Ascending aorta (tissue), 2 donors: ENCODE data around the gene CFAP52. TPM values are rescaled to one million over a fixed set of nuclear protein-coding genes. Genes with fewer than 3 reads are reported as not detected.
"Not testable (repeated sequence)": the region's sequence is repeated elsewhere in the genome, so short reads cannot be mapped to it uniquely, and the experiment has no call there.

Experiments used
- DNase-seq, 2 donors: peaks; one replicate each; pipeline ENCODE4 v3.0.0-alpha.2; 2019; ENCODE audit warnings: low spot score in 2 of 2
- H3K27ac ChIP-seq, 2 donors: fragments of 200-600 bp; sonication (generic); one replicate each; pipeline ENCODE4 v1.5.1; 2016 to 2017; ENCODE audit warnings: mild to moderate bottlenecking in 1 of 2
- H3K27me3 ChIP-seq: fragments of 200-600 bp; sonication (generic); one replicate; pipeline ENCODE4 v1.5.1; 2017
- H3K36me3 ChIP-seq, 2 donors: fragments of 200-600 bp; sonication (generic); one replicate each; pipeline ENCODE4 v1.5.1; 2016
- H3K4me1 ChIP-seq, 2 donors: fragments of 200-600 bp; sonication (generic); one replicate each; pipeline ENCODE4 v1.5.1; 2016 to 2017; ENCODE audit warnings: mild to moderate bottlenecking in 1 of 2
- H3K4me3 ChIP-seq, 2 donors: fragments of 200-600 bp; sonication (generic); one replicate each; pipeline ENCODE4 v1.5.1; 2016 to 2017; ENCODE audit warnings: mild to moderate bottlenecking in 1 of 2
- H3K9me3 ChIP-seq, 2 donors: fragments of 200-600 bp; sonication (generic); one replicate each; pipeline ENCODE4 v1.5.1; 2016
- CTCF ChIP-seq, 3 experiments: fragments of 200-600 bp in 2 of 3; fragments of 450-650 bp in 1 of 3; sonication (generic) in 2 of 3; IDR thresholded peaks; one replicate each; pipeline ENCODE4 v1.5.1; 2016 to 2019; ENCODE audit warnings: antibody characterized with exemption in 3 of 3, mild to moderate bottlenecking in 1 of 3, moderate library complexity in 1 of 3
- intact Hi-C: fragments of 100-400 bp; cut with DNase I; formaldehyde crosslinking; loops from one replicate; pipeline ENCODE4 v1.15.1; 2023
- total RNA-seq: library from RNA; depleted of rRNA; stranded (reverse); fragments of >200 nt; gene quantifications from one replicate; pipeline ENCODE4 v1.1.0, GENCODE V29; 2016

Gene CFAP52
- total RNA-seq, 1 donor from 2014 or later, result not detected

DNA sequence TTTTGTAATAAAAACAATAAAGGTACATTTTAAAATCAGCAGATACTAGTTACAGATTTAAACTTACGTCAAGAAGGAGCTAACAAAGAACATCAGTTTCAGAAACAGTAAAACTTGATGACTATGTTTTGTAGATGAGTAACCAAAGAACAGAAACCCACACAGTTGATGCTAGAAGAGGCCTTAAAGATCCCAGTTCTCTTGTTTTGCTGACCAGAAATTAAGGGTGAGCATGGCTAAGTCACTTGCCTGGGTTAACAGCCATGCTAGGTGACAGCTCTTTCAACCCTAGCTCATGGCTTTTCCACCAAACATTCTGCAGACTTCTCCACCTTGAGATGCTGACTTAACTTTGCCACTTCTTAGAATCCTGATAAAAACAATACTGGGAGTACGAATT, 27.2 kb upstream of the CFAP52 start:
- Histone ChIP-seq H3K4me3 (no peak overlapping the region), H3K36me3 (peaks cover 3 to 9% of the 10 kb centered on the region in 2 donors), H3K4me1 (no peaks in the 10 kb centered on the region), H3K27ac (no peak overlapping the region), H3K27me3 (no peaks in the 10 kb centered on the region), H3K9me3 (no peaks in the 10 kb centered on the region)
- intact Hi-C loops, result no loop called here
- no peak for DNase-seq
- no peak for TF ChIP-seq CTCF (IDR thresholded peaks at IDR 0.05)

DNA sequence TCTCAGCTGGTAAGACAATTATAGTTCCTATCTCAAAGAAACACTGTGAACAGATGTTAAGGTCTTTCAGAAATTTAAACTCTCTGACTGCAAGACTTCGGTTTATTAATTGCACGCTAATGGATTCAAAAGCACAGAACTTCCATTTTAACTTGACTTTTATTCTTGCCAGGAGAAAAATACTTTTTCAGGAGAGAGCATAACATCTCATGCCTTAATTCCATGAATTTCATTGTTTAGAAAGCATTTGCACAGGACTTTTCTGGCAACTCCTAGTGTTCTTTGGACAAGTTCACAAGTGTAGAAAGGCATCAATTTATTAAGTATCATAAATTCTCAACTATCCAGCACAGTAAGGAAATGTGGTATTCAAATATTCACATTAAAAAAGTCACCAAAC, 23.3 kb upstream of the CFAP52 start:
- TF ChIP-seq CTCF (IDR thresholded peaks at IDR 0.05), result no peak
- Histone ChIP-seq H3K4me3 (no peak overlapping the region), H3K36me3 (peaks cover 5 to 9% of the 10 kb centered on the region in 2 donors), H3K4me1 (no peaks in the 10 kb centered on the region), H3K9me3 (no peaks in the 10 kb centered on the region), H3K27ac (no peak overlapping the region), H3K27me3 (no peaks in the 10 kb centered on the region)
- intact Hi-C loops, result no loop called here
- no peak for DNase-seq

DNA sequence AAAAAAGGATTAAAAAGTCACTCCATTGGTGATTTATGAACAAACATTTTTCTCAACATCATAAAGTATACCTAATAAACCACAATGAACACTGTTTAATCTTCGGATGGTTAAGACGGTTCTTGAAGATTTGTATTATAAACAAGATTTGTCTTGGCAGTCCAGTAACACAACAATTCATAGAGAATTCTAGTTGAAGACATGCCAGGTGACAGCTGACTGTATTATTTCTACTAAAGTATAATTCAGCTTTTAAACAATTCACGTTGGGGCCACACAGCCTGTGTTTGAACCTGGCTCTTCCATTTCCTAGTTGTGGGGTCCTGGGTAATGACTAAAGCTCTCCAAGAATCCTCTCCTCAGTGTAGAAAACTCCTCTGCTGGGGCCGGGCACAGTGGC, 22.8 kb upstream of the CFAP52 start:
- intact Hi-C loops, result no loop called here
- H3K4me3 ChIP-seq, result no peak overlapping the region
- H3K36me3 ChIP-seq, result peaks cover 5 to 9% of the 10 kb centered on the region in 2 donors
- TF ChIP-seq CTCF (IDR thresholded peaks at IDR 0.05), result no peak
- H3K4me1 ChIP-seq, result no peaks in the 10 kb centered on the region
- no peak for DNase-seq
- no peaks in the 10 kb centered on the region for H3K9me3 ChIP-seq
- no peak overlapping the region for H3K27ac ChIP-seq
- no peaks in the 10 kb centered on the region for H3K27me3 ChIP-seq

- H3K9me3 ChIP-seq, H3K27me3 ChIP-seq, H3K4me1 ChIP-seq, intact Hi-C loops, H3K27ac ChIP-seq, H3K36me3 ChIP-seq, DNase-seq, H3K4me3 ChIP-seq: not testable (repeated sequence)
Measured at GRCh38 chr17:9554715-9555114, 21.7 kb upstream of the CFAP52 start.

DNA sequence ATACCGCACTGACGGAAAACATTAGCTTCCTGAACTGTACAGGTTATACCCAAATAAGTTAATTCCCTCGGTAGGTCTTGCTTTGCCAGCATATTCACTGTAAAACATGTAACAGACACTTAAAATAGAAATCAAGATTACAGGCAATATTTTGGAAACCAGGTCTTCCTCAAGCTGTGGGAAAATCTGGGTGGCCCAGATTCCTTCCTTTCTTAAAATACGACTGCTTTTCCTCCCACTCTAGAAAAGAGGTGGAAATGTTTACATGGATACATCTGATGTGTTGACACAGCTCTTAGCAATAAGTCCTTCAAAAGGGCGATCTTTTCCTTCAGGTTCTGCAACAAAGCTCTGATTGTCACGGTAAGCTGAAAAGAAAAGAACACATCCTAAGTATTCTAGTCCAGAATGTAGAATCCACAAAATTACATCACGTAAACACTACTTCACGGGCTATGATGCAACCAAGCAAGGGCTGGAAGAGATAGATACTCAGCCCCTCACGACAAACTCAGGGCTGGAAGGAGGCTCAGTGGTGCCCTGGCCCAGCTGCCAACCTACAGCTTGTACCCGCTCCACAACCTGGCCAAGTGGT, 19.2 kb upstream of the CFAP52 start:
- H3K27ac ChIP-seq, result no peak overlapping the region
- intact Hi-C loops, result no loop called here
- H3K27me3 ChIP-seq, result no peaks in the 10 kb centered on the region
- no peak for TF ChIP-seq CTCF (IDR thresholded peaks at IDR 0.05)
- H3K36me3 ChIP-seq, result peaks cover 2 to 6% of the 10 kb centered on the region in 2 donors
- no peak for DNase-seq
- H3K4me1 ChIP-seq, result no peaks in the 10 kb centered on the region
- H3K9me3 ChIP-seq, result no peaks in the 10 kb centered on the region
- no peak overlapping the region for H3K4me3 ChIP-seq

DNA sequence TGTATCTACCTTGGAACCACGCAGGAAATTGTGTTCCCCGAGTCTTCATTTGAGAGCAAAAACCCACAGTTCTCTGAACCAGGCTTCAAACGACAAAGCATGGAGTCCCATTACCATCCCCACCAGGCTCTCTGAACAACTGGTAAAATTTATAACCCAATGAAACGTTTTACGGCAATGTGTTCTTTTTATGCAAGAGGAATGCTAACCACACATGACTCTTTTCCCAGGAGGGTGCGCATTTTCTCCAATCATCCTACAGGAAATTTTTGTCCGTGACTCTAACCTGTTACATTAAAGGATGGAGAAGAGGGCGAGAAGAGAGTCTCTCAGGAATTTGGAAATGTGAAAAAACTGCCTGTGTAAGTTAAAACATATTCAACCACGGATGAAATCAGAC, 18.6 kb upstream of the CFAP52 start:
- Histone ChIP-seq H3K9me3 (no peaks in the 10 kb centered on the region), H3K27me3 (no peaks in the 10 kb centered on the region), H3K4me3 (no peak overlapping the region), H3K4me1 (no peaks in the 10 kb centered on the region), H3K27ac (no peak overlapping the region), H3K36me3 (peaks cover 2 to 9% of the 10 kb centered on the region in 2 donors)
- intact Hi-C loops, result no loop called here
- DNase-seq, result no peak
- TF ChIP-seq CTCF (IDR thresholded peaks at IDR 0.05), result no peak
